A549 (cell line): ENCODE data around the gene GNB5. TPM values are rescaled to one million over a fixed set of nuclear protein-coding genes. Genes with fewer than 3 reads are reported as not detected.

ENCODE experiments used
- ATAC-seq, 2 experiments: fragments of 200-7000 bp in 1 of 2; fragments of >200 bp in 1 of 2; cut with Nextera tagmentation in 1 of 2; cut with Tn5 transposase in 1 of 2; 3 replicates each; pipeline versions ENCODE4 v1.8.0 to v1.9.1; 2018 to 2020; ENCODE audit warnings: mild to moderate bottlenecking in 1 of 2, moderate library complexity in 1 of 2
- CTCF ChIA-PET: fragments of 300-600 bp; sonication (Branson Sonifier 250); formaldehyde crosslinking; extraction: SDS; loops from one replicate; lab custom pipeline; 2021; ENCODE audit warnings: antibody characterized with exemption, inconsistent platforms; lab: Yijun Ruan, JAX
- POLR2A ChIA-PET: fragments of 350-600 bp; formaldehyde crosslinking; extraction: SDS; loops from one replicate; lab custom pipeline; 2021; ENCODE audit warnings: antibody characterized with exemption, inconsistent platforms; lab: Yijun Ruan, JAX
- DNase-seq, 2 experiments: peaks; one replicate each; pipeline versions ENCODE4 v3.0.0 to v3.0.0-alpha.2; 2011 to 2016; ENCODE audit warnings: low read depth in 1 of 2, low spot score in 1 of 2
- FAIRE-seq: peaks from 2 replicates; lab custom pipeline; 2011; peaks lifted over from hg19 to GRCh38; lab: Jason Lieb, UNC
- H3K27ac ChIP-seq, 2 experiments: fragments of >200 bp; sonication (Bioruptor Twin); formaldehyde crosslinking; 3 replicates each; pipeline ENCODE4 v1.5.1; 2016 to 2017
- H3K4me1 ChIP-seq: fragments of >200 bp; sonication (Bioruptor Twin); formaldehyde crosslinking; 3 replicates; pipeline ENCODE4 v1.6.1; 2016
- H3K4me2 ChIP-seq: fragments of >200 bp; sonication (Bioruptor Twin); formaldehyde crosslinking; 3 replicates; pipeline ENCODE4 v1.6.1; 2016
- H3K4me3 ChIP-seq: fragments of >200 bp; sonication (Bioruptor Twin); formaldehyde crosslinking; 3 replicates; pipeline ENCODE4 v1.5.1; 2016
- H3K9me3 ChIP-seq: fragments of >200 bp; sonication (Bioruptor Twin); formaldehyde crosslinking; 3 replicates; pipeline ENCODE4 v1.6.1; 2016
- EP300 ChIP-seq, 2 experiments: fragments of >200 bp; sonication (Bioruptor Twin); formaldehyde crosslinking; IDR thresholded peaks; 2 replicates in 1 of 2; 3 replicates in 1 of 2; pipeline ENCODE4 v1.6.1; 2016 to 2017
- JUN ChIP-seq, 2 experiments: fragments of >200 bp; sonication (Bioruptor Twin); formaldehyde crosslinking; IDR thresholded peaks; 2 replicates in 1 of 2; 3 replicates in 1 of 2; pipeline ENCODE4 v1.6.1; 2016 to 2017
- ZSCAN20 ChIP-seq: fragments of 250-450 bp; sonication (Bioruptor Pico); IDR thresholded peaks from 2 replicates; pipeline ENCODE4 v1.8.0; 2022; ENCODE audit warnings: mild to moderate bottlenecking, moderate library complexity
- WGBS: methylation state at CpG from one replicate; pipeline ENCODE4 v1.1.6; 2017; ENCODE audit errors: missing lambda C conversion rate; 5-methylcytosine and 5-hydroxymethylcytosine counted together
- polyA plus RNA-seq, 4 experiments: library from polyadenylated mRNA; depleted of rRNA in 3 of 4; stranded (reverse); fragments of >200 nt; fragmentation: RNase III in 1 of 4; extraction: RNeasy Plus Mini Kit Qiagen cat#74134 plus additional on column Dnase treatment in 1 of 4; gene quantifications; 2 replicates in 3 of 4; 3 replicates in 1 of 4; pipeline ENCODE4 v1.2.3, GENCODE V29; 2011 to 2017
- small RNA-seq, 6 experiments: library from RNA; depleted of rRNA; stranded (forward); fragments of <200 nt; gene quantifications; one replicate each; pipeline ENCODE3, GENCODE V24; 2012

GNB5 gene
- polyA plus RNA-seq, 2 of the 4 experiments (the other 2 are of a cell fraction) = 57.2 to 67.5 TPM

- Histone ChIP-seq H3K4me1 (peaks cover 13% of the 10 kb centered on the region), H3K9me3 (no peaks in the 10 kb centered on the region)
- DNase-seq (no peak), ATAC-seq (peak in 1 of 2 experiments; percentile 10; a peak in 1 of 6 replicates)
- POLR2A ChIA-PET = interaction anchor here (0.8 to 1.5 kb wide), 2 partner anchors 34 to 46 kb away, joined by 3 to 4 read pairs; no protein-coding TSS in a partner anchor
- peak in 1 of 2 experiments; percentile 7; a peak in 2 of 5 replicates for TF ChIP-seq JUN (IDR thresholded peaks at IDR 0.05)
- TF ChIP-seq EP300 (IDR thresholded peaks at IDR 0.05) = no peak
- TF ChIP-seq, all 56 proteins: peak for 1
- peak overlapping the region in 1 of 2 experiments; percentile 39; a peak in 2 of 6 replicates for H3K27ac ChIP-seq
- FAIRE-seq = no peak
- CTCF ChIA-PET = interaction anchor here (0.6 to 7.3 kb wide), 6 partner anchors 9 to 173 kb away, joined by 3 to 89 read pairs (median 4); no protein-coding TSS in a partner anchor
- H3K4me2 ChIP-seq = no peak overlapping the region
- no peak overlapping the region for H3K4me3 ChIP-seq
Measured at GRCh38 chr15:52067545-52067926, 123.7 kb downstream of the GNB5 start.

DNA sequence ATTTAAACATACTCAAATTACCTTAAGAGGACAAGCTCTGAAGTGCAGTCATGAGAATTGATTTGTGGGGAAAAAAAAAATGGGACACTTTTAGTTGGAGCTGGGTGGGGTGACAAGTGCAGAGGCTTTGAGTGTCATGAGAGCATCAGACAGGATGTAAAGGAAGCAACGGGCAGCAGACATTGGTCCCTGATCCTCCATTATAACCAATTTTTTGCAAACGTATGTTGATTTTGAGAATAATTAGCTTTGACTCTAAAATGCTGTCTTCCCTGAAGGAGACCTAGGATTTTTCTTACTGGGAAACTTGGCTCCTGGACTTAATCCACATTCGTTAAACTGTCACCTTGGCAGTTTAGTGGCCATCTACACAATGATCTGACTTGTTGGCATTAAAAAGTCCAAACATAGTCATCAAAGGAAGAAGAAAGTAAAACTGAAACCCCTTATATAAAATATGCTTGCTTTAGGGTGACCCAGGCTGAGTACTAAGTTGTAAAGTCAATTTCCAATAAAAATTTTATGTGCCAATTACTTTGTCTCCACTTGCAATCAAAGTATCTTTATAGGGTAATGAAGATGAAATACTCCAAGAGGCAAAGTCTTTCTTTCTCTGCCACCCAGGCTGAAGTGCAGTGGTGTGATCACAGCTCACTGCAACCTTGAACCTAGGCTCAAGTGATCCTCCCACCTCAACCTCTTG is 124.2 kb downstream of the GNB5 start:
- peaks cover 13% of the 10 kb centered on the region for H3K4me1 ChIP-seq
- TF ChIP-seq ZSCAN20 (CRISPR knock-in tag) (no peak), JUN (IDR thresholded peaks at IDR 0.05) (0 out of 5 replicates have a peak, but pooled peaks of 1 of the 2 experiments have one; percentile 12)
- TF ChIP-seq, all 56 proteins: peak for 1
- ChIA-PET CTCF (interaction anchor here (0.6 to 7.3 kb wide), 7 partner anchors 9 to 174 kb away, joined by 3 to 89 read pairs (median 4); no protein-coding TSS in a partner anchor), POLR2A (interaction anchor here (0.8 to 1.5 kb wide), 2 partner anchors 33 to 46 kb away, joined by 3 to 4 read pairs; no protein-coding TSS in a partner anchor)
- H3K27ac ChIP-seq = peak overlapping the region in 1 of 2 experiments; percentile 39; a peak in 1 of 6 replicates
- H3K4me3 ChIP-seq = no peak overlapping the region
- ATAC-seq = no peak
- no peaks in the 10 kb centered on the region for H3K9me3 ChIP-seq
- no peak for DNase-seq
- WGBS = 93% methylated on average over 3 of the region's 3 CpGs
- no peak overlapping the region for H3K4me2 ChIP-seq
- FAIRE-seq = no peak

Small RNAs within 50 kb of the gene (small RNA-seq; reads per million reads assigned to genes)
- 0 reads per million in 6 experiments for gene RF00019

Other genes starting within 250 kb of the GNB5 start
- gene LEO1, start 219.6 kb downstream of the GNB5 start, polyA plus RNA-seq (2011; rRNA removed) = 19.2 and 22.3 TPM in 2 replicates
- gene LEO1, start 219.6 kb downstream of the GNB5 start, polyA plus RNA-seq (2017; fragmentation: RNase III; extraction: RNeasy Plus Mini Kit Qiagen cat#74134 plus additional on column Dnase treatment) = 60.2 to 61.3 TPM (median 60.3 TPM) in 3 replicates
- gene MAPK6, start 172.2 kb downstream of the GNB5 start, polyA plus RNA-seq (2011; rRNA removed) = 94.7 and 126 TPM in 2 replicates
- 46.5 to 49.1 TPM (median 48.4 TPM) in 3 replicates for gene MAPK6, start 172.2 kb downstream of the GNB5 start, polyA plus RNA-seq (2017; fragmentation: RNase III; extraction: RNeasy Plus Mini Kit Qiagen cat#74134 plus additional on column Dnase treatment)
- 0.09 and 0.42 TPM in 2 replicates for gene BCL2L10, start 78.6 kb downstream of the GNB5 start, polyA plus RNA-seq (2011; rRNA removed)
- 0.06 to 0.08 TPM (median 0.07 TPM) in 3 replicates for gene BCL2L10, start 78.6 kb downstream of the GNB5 start, polyA plus RNA-seq (2017; fragmentation: RNase III; extraction: RNeasy Plus Mini Kit Qiagen cat#74134 plus additional on column Dnase treatment)
- 26.9 and 27.6 TPM in 2 replicates for gene MYO5C, start 104.4 kb upstream of the GNB5 start, polyA plus RNA-seq (2011; rRNA removed)
- 6.2 to 7.1 TPM (median 6.7 TPM) in 3 replicates for gene MYO5C, start 104.4 kb upstream of the GNB5 start, polyA plus RNA-seq (2017; fragmentation: RNase III; extraction: RNeasy Plus Mini Kit Qiagen cat#74134 plus additional on column Dnase treatment)